HepG2 (cell line): ENCODE data around the gene USE1. TPM values are rescaled to one million over a fixed set of nuclear protein-coding genes. Genes with fewer than 3 reads are reported as not detected.

Experiments used
- AGO1 ChIP-seq: fragments of 200-400 bp; formaldehyde crosslinking; IDR thresholded peaks from 2 replicates; pipeline ENCODE4 v1.6.1; 2017; ENCODE audit warnings: mild to moderate bottlenecking, low read depth, low read length, moderate library complexity; ENCODE audit not compliant: poor library complexity, severe bottlenecking
- CBX1 ChIP-seq: IDR thresholded peaks from one replicate; pipeline ENCODE4 v1.6.1; 2016; ENCODE audit warnings: antibody characterized with exemption, low read depth
- CREB1 ChIP-seq, 2 experiments: fragments of 450-650 bp in 1 of 2; IDR thresholded peaks; 2 replicates each; pipeline ENCODE4 v1.6.1; 2016 to 2017; ENCODE audit warnings: control low read depth in 1 of 2, mild to moderate bottlenecking in 1 of 2, missing compliant biosample characterization in 1 of 2, missing genetic modification characterization in 1 of 2
- GATAD1 ChIP-seq: IDR thresholded peaks from 2 replicates; pipeline ENCODE4 v1.6.1; 2016; ENCODE audit warnings: missing genetic modification reagents, missing compliant biosample characterization
- MYC ChIP-seq: sonication (generic); formaldehyde crosslinking; IDR thresholded peaks from 2 replicates; pipeline ENCODE4 v1.9.0; 2021; ENCODE audit warnings: missing genetic modification reagents, borderline replicate concordance
- PHF21A ChIP-seq: sonication (generic); formaldehyde crosslinking; IDR thresholded peaks from 2 replicates; pipeline ENCODE4 v1.5.0; 2020; ENCODE audit warnings: mild to moderate bottlenecking, missing genetic modification reagents
- POLR2A ChIP-seq, 2 experiments: IDR thresholded peaks; 2 replicates each; pipeline ENCODE4 v1.6.1; 2011; ENCODE audit warnings: low read depth in 2 of 2, low read length in 2 of 2, mild to moderate bottlenecking in 1 of 2, moderate library complexity in 1 of 2; ENCODE audit not compliant: insufficient read depth in 1 of 2
- RBM22 ChIP-seq: fragments of 200-400 bp; formaldehyde crosslinking; optimal IDR thresholded peaks from 2 replicates; pipeline ENCODE3; 2017; ENCODE audit warnings: mild to moderate bottlenecking, low read length, moderate library complexity
- RNF2 ChIP-seq: fragments of 450-650 bp; conservative IDR thresholded peaks from 2 replicates; pipeline ENCODE4 v1.6.1; 2016; ENCODE audit warnings: low read depth
- RXRB ChIP-seq: IDR thresholded peaks from 2 replicates; pipeline ENCODE4 v1.6.1; 2016; ENCODE audit warnings: borderline replicate concordance, missing genetic modification reagents, missing compliant biosample characterization
- TBX2 ChIP-seq: sonication (generic); formaldehyde crosslinking; IDR thresholded peaks from 2 replicates; pipeline ENCODE4 v1.5.0; 2020; ENCODE audit warnings: missing genetic modification reagents, mild to moderate bottlenecking, borderline replicate concordance
- TBX3 ChIP-seq: fragments of 450-650 bp; IDR thresholded peaks from 2 replicates; pipeline ENCODE4 v1.6.1; 2017; ENCODE audit warnings: antibody characterized with exemption, mild to moderate bottlenecking, inconsistent platforms, borderline replicate concordance
- ZBTB7B ChIP-seq: sonication (generic); formaldehyde crosslinking; IDR thresholded peaks from 2 replicates; pipeline ENCODE4 v1.4.0; 2020; ENCODE audit warnings: missing genetic modification reagents
- ZNF101 ChIP-seq: sonication (generic); formaldehyde crosslinking; IDR thresholded peaks from 2 replicates; pipeline ENCODE4 v1.4.0; 2020; ENCODE audit warnings: mild to moderate bottlenecking, low read depth, missing genetic modification reagents, borderline replicate concordance
- ZNF616 ChIP-seq: sonication (generic); formaldehyde crosslinking; IDR thresholded peaks from 2 replicates; pipeline ENCODE4 v1.5.0; 2020; ENCODE audit warnings: low read depth, mild to moderate bottlenecking, missing genetic modification reagents
- ZNF652 ChIP-seq: IDR thresholded peaks from 2 replicates; pipeline ENCODE4 v1.6.1; 2016; ENCODE audit warnings: low read depth, borderline replicate concordance
- polyA plus RNA-seq, 8 experiments: library from polyadenylated mRNA; depleted of rRNA in 3 of 8; stranded (reverse) in 7 of 8; unstranded in 1 of 8; fragments of >200 nt; fragmentation: Illumina TruSeq in 4 of 8; extraction: Trizol in 4 of 8; gene quantifications; 2 replicates each; pipeline versions ENCODE4 v1.2.1 to v1.2.3, GENCODE V29; 2011 to 2016; ENCODE audit warnings: low read depth in 4 of 8, missing spikeins in 1 of 8, mixed read lengths in 1 of 8; ENCODE audit not compliant: insufficient read depth in 1 of 8
- total RNA-seq, 5 experiments: library from RNA; depleted of rRNA; stranded (reverse); fragments of >200 nt; fragmentation: Illumina TruSeq; extraction: Trizol; gene quantifications; 2 replicates each; pipeline ENCODE4 v1.2.3, GENCODE V29; 2016; ENCODE audit warnings: low read depth in 1 of 5
- TF ChIP-seq, protein P1 (sequence below): sonication (generic); formaldehyde crosslinking; IDR thresholded peaks from 2 replicates; pipeline ENCODE4 v1.4.0; 2020; ENCODE audit warnings: missing genetic modification reagents
- TF ChIP-seq, protein P2 (sequence below): sonication (generic); formaldehyde crosslinking; IDR thresholded peaks from 2 replicates; pipeline ENCODE4 v1.4.0; 2020; ENCODE audit warnings: missing genetic modification reagents
- TF ChIP-seq, protein P3 (sequence below), 2 experiments: sonication (generic) in 1 of 2; formaldehyde crosslinking in 1 of 2; IDR thresholded peaks; 2 replicates each; pipeline versions ENCODE4 v1.4.0 to v1.6.1; 2018 to 2020; ENCODE audit warnings: missing genetic modification reagents in 2 of 2, borderline replicate concordance in 1 of 2, low read depth in 1 of 2, mild to moderate bottlenecking in 1 of 2, missing biosample characterization in 1 of 2
- TF ChIP-seq, protein P4 (sequence below): sonication (generic); formaldehyde crosslinking; IDR thresholded peaks from 2 replicates; pipeline ENCODE4 v1.5.0; 2020; ENCODE audit warnings: mild to moderate bottlenecking, missing genetic modification reagents
- TF ChIP-seq, protein P5 (sequence below): IDR thresholded peaks from 2 replicates; pipeline ENCODE4 v1.6.1; 2016; ENCODE audit warnings: missing compliant biosample characterization, missing genetic modification reagents, borderline replicate concordance

The USE1 gene
- total and polyA plus RNA-seq, 2 of the 13 experiments (the other 11 are each of a cell fraction or from before 2014, with no cell fraction given): 9.9 to 17.6 TPM

DNA sequence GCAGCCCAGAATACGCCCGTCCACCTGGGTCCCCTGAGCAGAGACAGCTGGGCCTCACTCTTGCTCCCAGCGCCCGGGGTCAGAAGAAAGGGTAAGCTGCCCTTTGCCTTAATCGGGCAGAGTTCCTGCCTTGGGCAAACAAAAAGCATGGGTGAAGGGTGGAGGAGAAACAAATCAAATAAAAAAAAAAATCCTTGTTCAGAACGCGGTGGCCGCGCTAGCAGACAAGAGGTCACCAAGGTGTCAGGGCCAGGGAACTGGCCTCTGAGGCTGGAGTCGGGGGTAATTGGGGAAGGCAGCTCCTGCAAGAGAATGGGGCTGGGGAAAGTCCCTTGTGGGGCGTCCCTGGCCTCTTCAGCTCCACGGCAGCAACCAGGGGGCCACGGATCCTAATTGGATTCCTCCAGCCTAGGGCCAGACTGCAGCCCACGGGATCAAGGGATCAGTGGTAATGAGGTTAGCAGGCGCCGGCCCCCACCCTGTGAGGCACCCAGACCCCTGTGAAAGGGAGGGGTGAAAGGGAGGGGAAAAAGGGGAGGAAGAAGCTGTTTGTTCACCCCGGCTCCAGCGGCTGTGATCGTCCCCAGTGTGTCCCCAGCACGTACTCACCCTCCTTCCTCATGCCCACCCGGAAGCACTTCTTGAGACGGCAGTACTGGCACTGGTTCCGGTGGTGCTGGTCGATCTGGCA lies 25.1 kb downstream of the USE1 start (continued):
- TF ChIP-seq, protein P1, sequence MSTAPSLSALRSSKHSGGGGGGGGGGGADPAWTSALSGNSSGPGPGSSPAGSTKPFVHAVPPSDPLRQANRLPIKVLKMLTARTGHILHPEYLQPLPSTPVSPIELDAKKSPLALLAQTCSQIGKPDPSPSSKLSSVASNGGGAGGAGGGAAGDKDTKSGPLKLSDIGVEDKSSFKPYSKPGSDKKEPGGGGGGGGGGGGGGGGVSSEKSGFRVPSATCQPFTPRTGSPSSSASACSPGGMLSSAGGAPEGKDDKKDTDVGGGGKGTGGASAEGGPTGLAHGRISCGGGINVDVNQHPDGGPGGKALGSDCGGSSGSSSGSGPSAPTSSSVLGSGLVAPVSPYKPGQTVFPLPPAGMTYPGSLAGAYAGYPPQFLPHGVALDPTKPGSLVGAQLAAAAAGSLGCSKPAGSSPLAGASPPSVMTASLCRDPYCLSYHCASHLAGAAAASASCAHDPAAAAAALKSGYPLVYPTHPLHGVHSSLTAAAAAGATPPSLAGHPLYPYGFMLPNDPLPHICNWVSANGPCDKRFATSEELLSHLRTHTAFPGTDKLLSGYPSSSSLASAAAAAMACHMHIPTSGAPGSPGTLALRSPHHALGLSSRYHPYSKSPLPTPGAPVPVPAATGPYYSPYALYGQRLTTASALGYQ (CRISPR knock-in tag): peak; percentile 64; the same call in 1 of the 2 replicates
- no peak for TF ChIP-seq CBX1
- TF ChIP-seq, protein P2, sequence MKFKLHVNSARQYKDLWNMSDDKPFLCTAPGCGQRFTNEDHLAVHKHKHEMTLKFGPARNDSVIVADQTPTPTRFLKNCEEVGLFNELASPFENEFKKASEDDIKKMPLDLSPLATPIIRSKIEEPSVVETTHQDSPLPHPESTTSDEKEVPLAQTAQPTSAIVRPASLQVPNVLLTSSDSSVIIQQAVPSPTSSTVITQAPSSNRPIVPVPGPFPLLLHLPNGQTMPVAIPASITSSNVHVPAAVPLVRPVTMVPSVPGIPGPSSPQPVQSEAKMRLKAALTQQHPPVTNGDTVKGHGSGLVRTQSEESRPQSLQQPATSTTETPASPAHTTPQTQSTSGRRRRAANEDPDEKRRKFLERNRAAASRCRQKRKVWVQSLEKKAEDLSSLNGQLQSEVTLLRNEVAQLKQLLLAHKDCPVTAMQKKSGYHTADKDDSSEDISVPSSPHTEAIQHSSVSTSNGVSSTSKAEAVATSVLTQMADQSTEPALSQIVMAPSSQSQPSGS: peak; percentile 41; the same call in 1 of the 2 replicates
- TF ChIP-seq, protein P3, sequence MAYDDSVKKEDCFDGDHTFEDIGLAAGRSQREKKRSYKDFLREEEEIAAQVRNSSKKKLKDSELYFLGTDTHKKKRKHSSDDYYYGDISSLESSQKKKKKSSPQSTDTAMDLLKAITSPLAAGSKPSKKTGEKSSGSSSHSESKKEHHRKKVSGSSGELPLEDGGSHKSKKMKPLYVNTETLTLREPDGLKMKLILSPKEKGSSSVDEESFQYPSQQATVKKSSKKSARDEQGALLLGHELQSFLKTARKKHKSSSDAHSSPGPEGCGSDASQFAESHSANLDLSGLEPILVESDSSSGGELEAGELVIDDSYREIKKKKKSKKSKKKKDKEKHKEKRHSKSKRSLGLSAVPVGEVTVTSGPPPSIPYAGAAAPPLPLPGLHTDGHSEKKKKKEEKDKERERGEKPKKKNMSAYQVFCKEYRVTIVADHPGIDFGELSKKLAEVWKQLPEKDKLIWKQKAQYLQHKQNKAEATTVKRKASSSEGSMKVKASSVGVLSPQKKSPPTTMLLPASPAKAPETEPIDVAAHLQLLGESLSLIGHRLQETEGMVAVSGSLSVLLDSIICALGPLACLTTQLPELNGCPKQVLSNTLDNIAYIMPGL (CRISPR knock-in tag; IDR thresholded peaks at IDR 0.05; ENCODE audit: borderline replicate concordance in 1 of 2, low read depth in 1 of 2): no peak
- peak; percentile 28; the same call in 1 of the 2 replicates for TF ChIP-seq MYC (CRISPR knock-in tag)
- TF ChIP-seq PHF21A (CRISPR knock-in tag): peak; percentile 76
- TF ChIP-seq, protein P4, sequence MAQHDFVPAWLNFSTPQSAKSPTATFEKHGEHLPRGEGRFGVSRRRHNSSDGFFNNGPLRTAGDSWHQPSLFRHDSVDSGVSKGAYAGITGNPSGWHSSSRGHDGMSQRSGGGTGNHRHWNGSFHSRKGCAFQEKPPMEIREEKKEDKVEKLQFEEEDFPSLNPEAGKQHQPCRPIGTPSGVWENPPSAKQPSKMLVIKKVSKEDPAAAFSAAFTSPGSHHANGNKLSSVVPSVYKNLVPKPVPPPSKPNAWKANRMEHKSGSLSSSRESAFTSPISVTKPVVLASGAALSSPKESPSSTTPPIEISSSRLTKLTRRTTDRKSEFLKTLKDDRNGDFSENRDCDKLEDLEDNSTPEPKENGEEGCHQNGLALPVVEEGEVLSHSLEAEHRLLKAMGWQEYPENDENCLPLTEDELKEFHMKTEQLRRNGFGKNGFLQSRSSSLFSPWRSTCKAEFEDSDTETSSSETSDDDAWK (CRISPR knock-in tag): no peak
- TF ChIP-seq POLR2A (IDR thresholded peaks at IDR 0.05; ENCODE audit: insufficient read depth in 1 of 2, low read depth in 2 of 2, low read length in 2 of 2): peak in 1 of 2 experiments; percentile 27; a peak in 1 of 4 replicates
- no peak for TF ChIP-seq ZNF616 (CRISPR knock-in tag)
- no peak for TF ChIP-seq ZBTB7B (CRISPR knock-in tag)
- no peak for TF ChIP-seq RNF2
- no peak for TF ChIP-seq CREB1 (IDR thresholded peaks at IDR 0.05)
- peak; percentile 30; the same call in 1 of the 2 replicates for TF ChIP-seq CREB1 (CRISPR knock-in tag; IDR thresholded peaks at IDR 0.05)
- no peak for TF ChIP-seq ZNF101
- TF ChIP-seq TBX3: 0 out of 2 replicates have a peak, but pooled peaks have one; percentile 47
- peak; percentile 36; the same call in 1 of the 2 replicates for TF ChIP-seq ZNF652 (CRISPR knock-in tag)
- peak; percentile 43; the same call in 1 of the 2 replicates for TF ChIP-seq TBX2 (CRISPR knock-in tag)
- TF ChIP-seq, protein P5, sequence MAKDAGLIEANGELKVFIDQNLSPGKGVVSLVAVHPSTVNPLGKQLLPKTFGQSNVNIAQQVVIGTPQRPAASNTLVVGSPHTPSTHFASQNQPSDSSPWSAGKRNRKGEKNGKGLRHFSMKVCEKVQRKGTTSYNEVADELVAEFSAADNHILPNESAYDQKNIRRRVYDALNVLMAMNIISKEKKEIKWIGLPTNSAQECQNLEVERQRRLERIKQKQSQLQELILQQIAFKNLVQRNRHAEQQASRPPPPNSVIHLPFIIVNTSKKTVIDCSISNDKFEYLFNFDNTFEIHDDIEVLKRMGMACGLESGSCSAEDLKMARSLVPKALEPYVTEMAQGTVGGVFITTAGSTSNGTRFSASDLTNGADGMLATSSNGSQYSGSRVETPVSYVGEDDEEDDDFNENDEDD (CRISPR knock-in tag): no peak
- TF ChIP-seq RXRB (CRISPR knock-in tag): peak; percentile 89
- no peak for TF ChIP-seq AGO1
- no peak for TF ChIP-seq GATAD1 (CRISPR knock-in tag)
- peak; percentile 55 for TF ChIP-seq RBM22
